Heart right ventricle (tissue), 16 donors: Measurements from ENCODE around the gene ARRDC2. TPM values are rescaled to one million over a fixed set of nuclear protein-coding genes. Genes with fewer than 3 reads are reported as not detected.

Source experiments
- ATAC-seq, 8 donors: fragments of 200-7000 bp; cut with Tn5 transposase; one replicate each; pipeline ENCODE4 v1.9.1; 2020; ENCODE audit warnings: mild to moderate bottlenecking in 8 of 8, moderate library complexity in 8 of 8, moderate number of reproducible peaks in 1 of 8
- DNase-seq, 2 donors: peaks; one replicate each; pipeline ENCODE4 v3.0.0-alpha.2; 2020
- H3K27ac ChIP-seq, 10 donors: fragments of 200-600 bp; sonication (generic) in 2 of 10; one replicate each; pipeline versions ENCODE4 v1.5.0 to v1.8.0; 2020 to 2022; ENCODE audit warnings: mild to moderate bottlenecking in 3 of 10
- H3K27me3 ChIP-seq, 7 donors: fragments of 200-600 bp; one replicate each; pipeline ENCODE4 v1.8.0; 2021 to 2022; ENCODE audit warnings: mild to moderate bottlenecking in 2 of 7
- H3K36me3 ChIP-seq, 9 donors: fragments of 200-600 bp; sonication (generic) in 1 of 9; one replicate each; pipeline versions ENCODE4 v1.5.0 to v1.8.0; 2020 to 2022; ENCODE audit warnings: mild to moderate bottlenecking in 2 of 9
- H3K4me1 ChIP-seq, 9 donors: fragments of 200-600 bp; sonication (generic) in 1 of 9; one replicate each; pipeline versions ENCODE4 v1.5.0 to v1.8.0; 2020 to 2022; ENCODE audit warnings: mild to moderate bottlenecking in 4 of 9
- H3K4me3 ChIP-seq, 10 donors: fragments of 200-600 bp; sonication (generic) in 2 of 10; one replicate each; pipeline versions ENCODE4 v1.5.0 to v1.8.0; 2020 to 2022; ENCODE audit warnings: mild to moderate bottlenecking in 7 of 10, moderate library complexity in 2 of 10
- H3K9me3 ChIP-seq, 11 donors: fragments of 200-600 bp in 10 of 11; sonication (generic) in 2 of 11; one replicate each; pipeline versions ENCODE4 v1.5.0 to v1.8.0; 2013 to 2022; ENCODE audit warnings: mild to moderate bottlenecking in 2 of 11, control low read depth in 1 of 11, moderate library complexity in 1 of 11
- WGBS, 2 donors: extraction: QIAGEN DNeasy Blood & Tissue Kit; methylation state at CpG; one replicate each; pipeline ENCODE4 v1.1.7; 2013; ENCODE audit warnings: inconsistent platforms in 1 of 2; 5-methylcytosine and 5-hydroxymethylcytosine counted together
- intact Hi-C, 10 donors: fragments of 100-400 bp; cut with DNase I; formaldehyde crosslinking; loops; one replicate each; pipeline versions ENCODE4 v1.11.1 to v1.14.2; 2022
- long read RNA-seq, 3 donors: library from polyadenylated mRNA; unstranded; transcript quantifications; one replicate each; pipeline ENCODE4 v2.0.0, GENCODE V29; 2020 to 2021
- polyA plus RNA-seq, 2 donors: library from polyadenylated mRNA; stranded (reverse); fragments of 200-250 nt; gene quantifications; one replicate each; pipeline ENCODE4 v1.2.3, GENCODE V29; 2013
- total RNA-seq, 10 donors: library from RNA; stranded (reverse); fragmentation: NEBNext Ultra II Directional in 3 of 10; extraction: Animal tissue kit (Norgen Biotek cat#: 25700) in 3 of 10; gene quantifications; one replicate each; pipeline versions ENCODE4 v1.2.1 to v1.2.4, GENCODE V29; 2021 to 2023
- TF ChIP-seq, protein P1 (sequence below), 9 donors: fragments of 200-600 bp; sonication (generic) in 2 of 9; IDR thresholded peaks; one replicate each; pipeline versions ENCODE4 v1.5.0 to v1.8.0; 2021 to 2022; ENCODE audit warnings: antibody characterized with exemption in 9 of 9, mild to moderate bottlenecking in 5 of 9, moderate library complexity in 1 of 9
- donor health status: Arrhythmogenic right ventricular cardiomyopathy.
- donor health status: ischemic (EF 13 %, LVEDD 7.1; RV severe dilation, severe dysfunction).
- donor health status: healthy with polysubstance abuse.
- donor health status: DM: no; HTN: yes; CAD: no.
- donor health status: DM: no; HTN: no; CAD: no.
- donor health status: ischemic (EF 25% LVEDD 6.9; RV normal size, moderate dysfunction).
- donor health status: ischemic (EF 25% LVEDD 5.7; RV mildly dilated, moderate dysfunction).
- donor health status: healthy.
- donor health status: DM: yes; HTN: yes; CAD: no.
- donor health status: Ischemic cardiomyopathy.
- donor health status: ischemic (EF 35%, LVEDD 5.7; RV mildly dilated, moderate dysfunction).
- donor health status: nonischemic (EF 11% LVEDD 7.7; RV severe dilation, severe dysfunction).
- donor health status: DM: yes; HTN: yes; CAD: no.
- donor health status: PGD.
- donor health status: ischemic (EF 29% LVEDD 5.4; RV normal size, mild dysfunction).
- donor health status: nonischemic (EF 23%, LVEDD 6.1; RV moderate dilation, normal function).

Gene ARRDC2
- 10 to 100 TPM in 5 of 10 donors, 1 to 10 TPM in 5; 4.8 to 22.4 (median 10.0) TPM for total RNA-seq
- 10 to 100 TPM; 19.3 to 45.5 TPM for polyA plus RNA-seq
- long read RNA-seq, donor 1, transcript ARRDC2-202 (8 exons, 2,528 nt): major isoform, 6 of 21 reads
- long read RNA-seq, donor 1, transcript ARRDC2-201 (8 exons, 2,503 nt): minor isoform, 5 of 21 reads
- long read RNA-seq, donor 1, partial matches to known transcripts: 9 of 21 reads
- long read RNA-seq, donor 1, other reads (novel, unspliced or antisense): 1 of 21 reads
- long read RNA-seq, donor 2, transcript ARRDC2-202 (8 exons, 2,528 nt): major isoform, 10 of 24 reads
- long read RNA-seq, donor 2, partial matches to known transcripts: 8 of 24 reads
- long read RNA-seq, donor 2, other reads (novel, unspliced or antisense): 3 of 24 reads
- long read RNA-seq, donor 3, transcript ARRDC2-202 (8 exons, 2,528 nt): major isoform, 7 of 13 reads
- long read RNA-seq, donor 3, partial matches to known transcripts: 3 of 13 reads
- long read RNA-seq, donor 3, other reads (novel, unspliced or antisense): 1 of 13 reads

DNA sequence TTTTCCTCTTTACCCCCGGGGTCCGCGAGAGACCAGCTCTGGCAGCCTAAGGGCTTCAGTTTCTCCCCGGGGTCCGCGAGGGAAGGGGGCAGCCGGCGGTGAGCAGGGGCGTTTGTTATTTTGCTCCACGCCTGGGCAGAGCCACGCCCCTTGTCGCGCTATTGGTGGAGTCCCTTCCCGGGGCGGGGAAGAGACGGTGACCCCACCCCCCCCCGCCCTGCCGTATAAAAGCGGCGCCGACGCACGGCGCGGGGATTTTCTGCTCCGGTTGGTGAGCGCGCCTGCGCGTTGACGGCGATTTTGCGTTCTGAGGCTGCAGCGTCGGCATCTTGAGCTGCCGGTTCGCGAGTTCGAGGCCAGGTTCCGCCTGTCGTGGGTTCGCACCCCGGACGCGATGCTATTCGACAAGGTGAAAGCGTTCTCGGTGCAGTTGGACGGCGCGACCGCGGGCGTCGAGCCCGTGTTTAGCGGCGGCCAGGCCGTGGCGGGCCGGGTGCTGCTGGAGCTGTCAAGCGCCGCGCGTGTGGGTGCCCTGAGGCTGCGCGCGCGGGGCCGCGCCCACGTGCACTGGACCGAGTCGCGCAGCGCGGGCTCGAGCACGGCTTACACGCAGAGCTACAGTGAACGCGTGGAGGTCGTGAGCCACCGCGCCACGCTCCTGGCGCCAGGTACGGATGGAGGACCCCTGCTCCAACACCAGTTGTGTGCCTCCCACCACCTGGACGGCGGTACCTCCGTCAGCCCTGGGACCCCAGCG lies at the start of gene ARRDC2:
ARRDC2 (plus strand) TSS at position 254 of the 757 bp plus-strand sequence; CDS start at position 395, 141 bp downstream.
- Histone ChIP-seq H3K4me1 (peaks cover 0 to 36% (median 27%) of the 10 kb centered on the region in 9 donors), H3K36me3 (peaks cover 6 to 55% (median 32%) of the 10 kb centered on the region in 9 donors), H3K9me3 (no peaks in the 10 kb centered on the region), H3K27me3 (no peaks in the 10 kb centered on the region), H3K4me3 (peak within 1 kb of the TSS; percentile 45 to 77 (median 58)), H3K27ac (peak within 1 kb of the TSS; percentile 70 to 91 (median 88))
- WGBS, 2 donors: 15% methylated on average over 89 to 92 of the region's 92 CpGs
- TF ChIP-seq, protein P1, sequence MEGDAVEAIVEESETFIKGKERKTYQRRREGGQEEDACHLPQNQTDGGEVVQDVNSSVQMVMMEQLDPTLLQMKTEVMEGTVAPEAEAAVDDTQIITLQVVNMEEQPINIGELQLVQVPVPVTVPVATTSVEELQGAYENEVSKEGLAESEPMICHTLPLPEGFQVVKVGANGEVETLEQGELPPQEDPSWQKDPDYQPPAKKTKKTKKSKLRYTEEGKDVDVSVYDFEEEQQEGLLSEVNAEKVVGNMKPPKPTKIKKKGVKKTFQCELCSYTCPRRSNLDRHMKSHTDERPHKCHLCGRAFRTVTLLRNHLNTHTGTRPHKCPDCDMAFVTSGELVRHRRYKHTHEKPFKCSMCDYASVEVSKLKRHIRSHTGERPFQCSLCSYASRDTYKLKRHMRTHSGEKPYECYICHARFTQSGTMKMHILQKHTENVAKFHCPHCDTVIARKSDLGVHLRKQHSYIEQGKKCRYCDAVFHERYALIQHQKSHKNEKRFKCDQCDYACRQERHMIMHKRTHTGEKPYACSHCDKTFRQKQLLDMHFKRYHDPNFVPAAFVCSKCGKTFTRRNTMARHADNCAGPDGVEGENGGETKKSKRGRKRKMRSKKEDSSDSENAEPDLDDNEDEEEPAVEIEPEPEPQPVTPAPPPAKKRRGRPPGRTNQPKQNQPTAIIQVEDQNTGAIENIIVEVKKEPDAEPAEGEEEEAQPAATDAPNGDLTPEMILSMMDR (IDR thresholded peaks at IDR 0.05): no peak
- intact Hi-C loops: loop anchor here (1.0 to 5.0 kb wide), 3 partner anchors 50 to 244 kb away; no protein-coding TSS in a partner anchor
- peak; percentile 92 to 93 for DNase-seq
- ATAC-seq: peak; percentile 89 to 98 (median 95)

DNA sequence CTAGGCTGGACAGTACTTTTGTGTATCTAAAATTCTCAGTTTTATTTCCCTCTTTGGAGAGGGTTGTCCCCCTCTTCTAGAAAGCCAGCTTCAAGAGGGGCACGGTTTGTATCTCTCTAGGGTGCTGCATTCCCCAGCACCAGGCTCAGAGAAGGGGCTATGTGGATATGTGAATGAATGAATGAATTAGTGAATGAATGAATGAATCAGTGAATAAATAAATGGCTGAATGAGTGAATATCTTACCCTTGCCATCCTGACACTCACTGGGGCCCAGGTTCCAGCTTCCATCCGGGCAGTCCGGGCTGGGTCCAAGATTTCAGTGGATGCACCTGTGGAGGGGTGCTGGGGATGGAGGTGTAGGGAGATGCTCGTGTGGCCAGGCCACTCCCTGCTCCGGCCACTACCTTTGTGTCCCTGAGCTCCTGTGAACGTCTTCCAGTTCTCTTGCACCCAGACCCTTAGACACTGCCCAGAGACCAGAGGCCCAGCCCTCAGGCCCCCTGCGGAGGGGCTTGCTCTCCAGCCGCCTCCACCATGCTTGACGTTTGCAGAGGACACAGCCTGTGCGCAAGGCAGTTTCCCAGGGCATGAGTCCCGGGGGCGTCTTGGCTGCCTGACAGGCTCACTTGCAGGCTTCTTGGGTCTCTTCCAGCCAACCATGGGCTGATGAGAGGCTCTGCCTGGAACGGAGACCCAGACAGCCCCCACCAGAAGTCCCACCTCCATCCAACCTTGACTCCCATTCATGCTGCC lies 43.9 kb upstream of the ARRDC2 start:
- peaks cover 0 to 87% (median 74%) of the 10 kb centered on the region in 7 donors for H3K27me3 ChIP-seq
- TF ChIP-seq, protein P1 (IDR thresholded peaks at IDR 0.05): no peak
- no peaks in the 10 kb centered on the region for H3K9me3 ChIP-seq
- WGBS, 2 donors: 52 to 53% methylated on average over 12 to 13 of the region's 13 CpGs
- no peak for ATAC-seq
- no peaks in the 10 kb centered on the region for H3K36me3 ChIP-seq
- DNase-seq: no peak
- H3K27ac ChIP-seq: no peak overlapping the region
- peaks cover 0 to 5% (median 0%) of the 10 kb centered on the region in 9 donors for H3K4me1 ChIP-seq
- intact Hi-C loops: no loop called here
- H3K4me3 ChIP-seq: no peak overlapping the region

DNA sequence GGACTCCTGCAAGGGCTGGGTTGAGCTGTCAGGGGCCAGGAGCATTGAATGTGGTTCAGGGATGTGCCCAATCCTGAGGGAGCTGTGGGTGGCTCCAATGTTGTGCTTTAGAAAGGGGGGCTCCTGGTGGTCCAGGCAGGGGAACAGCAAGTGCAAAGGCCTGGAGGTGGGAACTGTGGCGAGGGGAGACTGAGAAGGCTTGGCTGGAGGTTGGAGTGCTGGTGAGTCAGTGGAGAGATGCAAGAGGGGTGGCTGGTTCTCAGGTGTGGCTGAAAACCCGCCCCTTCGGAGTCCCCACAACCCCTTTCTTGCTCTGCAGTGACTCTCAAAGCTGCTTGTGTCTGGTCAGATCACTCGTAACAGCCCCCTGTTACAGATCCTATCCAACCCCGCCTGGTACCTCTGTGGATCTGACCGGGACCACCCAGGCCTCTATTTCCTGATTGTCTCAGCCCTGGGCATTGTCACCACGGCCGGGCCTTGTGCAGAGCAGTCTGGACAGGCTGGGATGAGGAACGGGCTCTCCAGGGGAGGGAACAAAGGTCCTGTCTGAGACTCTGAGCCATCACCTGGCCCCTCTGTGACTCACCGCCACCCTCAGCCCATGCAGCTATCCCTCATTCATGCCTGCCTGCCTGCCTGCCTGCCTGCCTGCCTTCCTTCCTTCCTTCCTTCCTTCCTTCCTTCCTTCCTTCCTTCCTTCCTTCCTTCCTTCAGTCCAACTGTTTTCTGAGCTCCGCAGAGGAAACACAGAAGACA lies 42.4 kb upstream of the ARRDC2 start:
- H3K9me3 ChIP-seq: no peaks in the 10 kb centered on the region
- DNase-seq (no peak), ATAC-seq (no peak)
- intact Hi-C loops: no loop called here
- peaks cover 0 to 5% (median 0%) of the 10 kb centered on the region in 9 donors for H3K4me1 ChIP-seq
- H3K27ac ChIP-seq: no peak overlapping the region
- 59 to 64% methylated on average over 11 of the region's 11 CpGs for WGBS, 2 donors
- peaks cover 0 to 86% (median 71%) of the 10 kb centered on the region in 7 donors for H3K27me3 ChIP-seq
- TF ChIP-seq, protein P1 (IDR thresholded peaks at IDR 0.05): no peak
- H3K36me3 ChIP-seq: no peaks in the 10 kb centered on the region
- H3K4me3 ChIP-seq: no peak overlapping the region
